ENCODE data around the gene KRTAP2-1. TPM values are rescaled to one million over a fixed set of nuclear protein-coding genes. Genes with fewer than 3 reads are reported as not detected.

Gene KRTAP2-1
- total RNA-seq, 1 donor from 2014 or later: not detected

DNA sequence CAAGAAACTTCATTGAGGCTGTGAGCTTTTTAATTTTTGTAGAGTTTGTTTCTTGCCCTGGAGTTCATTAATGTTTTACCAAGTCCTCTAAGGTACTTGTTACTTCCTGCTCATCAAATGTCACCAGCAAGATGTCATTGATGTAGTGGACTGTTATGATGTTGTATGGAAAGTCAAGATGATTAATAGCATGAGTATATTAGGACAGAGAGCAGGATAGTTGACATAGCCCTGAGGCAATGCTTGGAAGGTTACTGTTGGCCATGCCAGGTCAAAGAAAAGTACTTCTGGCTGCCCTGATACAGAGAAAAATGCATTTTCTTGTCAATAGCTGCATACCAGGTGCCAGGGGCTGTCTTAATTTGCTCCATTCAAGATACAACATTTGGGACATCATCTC, 26.8 kb downstream of the KRTAP2-1 start:
- ATAC-seq (ENCODE audit: low read depth) (no peak), DNase-seq (no peak)
- TF ChIP-seq, protein P1, sequence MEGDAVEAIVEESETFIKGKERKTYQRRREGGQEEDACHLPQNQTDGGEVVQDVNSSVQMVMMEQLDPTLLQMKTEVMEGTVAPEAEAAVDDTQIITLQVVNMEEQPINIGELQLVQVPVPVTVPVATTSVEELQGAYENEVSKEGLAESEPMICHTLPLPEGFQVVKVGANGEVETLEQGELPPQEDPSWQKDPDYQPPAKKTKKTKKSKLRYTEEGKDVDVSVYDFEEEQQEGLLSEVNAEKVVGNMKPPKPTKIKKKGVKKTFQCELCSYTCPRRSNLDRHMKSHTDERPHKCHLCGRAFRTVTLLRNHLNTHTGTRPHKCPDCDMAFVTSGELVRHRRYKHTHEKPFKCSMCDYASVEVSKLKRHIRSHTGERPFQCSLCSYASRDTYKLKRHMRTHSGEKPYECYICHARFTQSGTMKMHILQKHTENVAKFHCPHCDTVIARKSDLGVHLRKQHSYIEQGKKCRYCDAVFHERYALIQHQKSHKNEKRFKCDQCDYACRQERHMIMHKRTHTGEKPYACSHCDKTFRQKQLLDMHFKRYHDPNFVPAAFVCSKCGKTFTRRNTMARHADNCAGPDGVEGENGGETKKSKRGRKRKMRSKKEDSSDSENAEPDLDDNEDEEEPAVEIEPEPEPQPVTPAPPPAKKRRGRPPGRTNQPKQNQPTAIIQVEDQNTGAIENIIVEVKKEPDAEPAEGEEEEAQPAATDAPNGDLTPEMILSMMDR (IDR thresholded peaks at IDR 0.05): no peak
- ChIA-PET POLR2A (no interaction called here), CTCF (no interaction called here)
- H3K9me3 Mint-ChIP-seq: peaks cover 4% of the 10 kb centered on the region
- peaks cover 11% of the 10 kb centered on the region for H3K27me3 Mint-ChIP-seq
- no peaks in the 10 kb centered on the region for H3K36me3 Mint-ChIP-seq (ENCODE audit: low read depth)
- no peak overlapping the region for H3K4me3 Mint-ChIP-seq
- intact Hi-C loops (cut with micrococcal nuclease): no loop called here
- H3K27ac Mint-ChIP-seq: no peak overlapping the region
- H3K4me1 Mint-ChIP-seq: no peaks in the 10 kb centered on the region

DNA sequence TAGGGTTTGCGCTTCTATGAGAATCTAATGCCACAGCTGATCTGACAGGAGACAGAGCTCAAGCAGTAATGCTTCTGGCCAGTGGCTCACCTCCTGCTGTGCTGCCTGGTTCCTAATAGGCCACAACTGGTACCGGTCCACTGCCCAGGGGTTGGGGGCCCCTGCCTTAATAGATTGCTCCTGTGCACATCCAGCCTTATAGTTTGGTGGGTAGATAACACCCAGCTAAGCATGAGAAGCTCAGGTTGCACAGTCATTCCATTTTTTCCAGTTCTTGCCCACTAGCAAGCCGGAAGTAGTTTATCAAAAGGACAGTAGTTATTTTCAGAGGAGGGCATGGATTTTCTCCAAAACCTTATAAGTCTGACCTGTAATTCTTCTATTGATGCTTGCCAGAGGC, 27.7 kb downstream of the KRTAP2-1 start:
- Mint-ChIP-seq H3K9me3 (peaks cover 4% of the 10 kb centered on the region), H3K27me3 (peaks cover 9% of the 10 kb centered on the region), H3K27ac (no peak overlapping the region), H3K4me3 (no peak overlapping the region), H3K4me1 (no peaks in the 10 kb centered on the region), H3K36me3 (ENCODE audit: low read depth) (no peaks in the 10 kb centered on the region)
- DNase-seq: no peak
- ATAC-seq (ENCODE audit: low read depth): no peak
- CTCF ChIA-PET: no interaction called here
- TF ChIP-seq, protein P1 (IDR thresholded peaks at IDR 0.05): no peak
- POLR2A ChIA-PET: no interaction called here
- intact Hi-C loops (cut with micrococcal nuclease): no loop called here

DNA sequence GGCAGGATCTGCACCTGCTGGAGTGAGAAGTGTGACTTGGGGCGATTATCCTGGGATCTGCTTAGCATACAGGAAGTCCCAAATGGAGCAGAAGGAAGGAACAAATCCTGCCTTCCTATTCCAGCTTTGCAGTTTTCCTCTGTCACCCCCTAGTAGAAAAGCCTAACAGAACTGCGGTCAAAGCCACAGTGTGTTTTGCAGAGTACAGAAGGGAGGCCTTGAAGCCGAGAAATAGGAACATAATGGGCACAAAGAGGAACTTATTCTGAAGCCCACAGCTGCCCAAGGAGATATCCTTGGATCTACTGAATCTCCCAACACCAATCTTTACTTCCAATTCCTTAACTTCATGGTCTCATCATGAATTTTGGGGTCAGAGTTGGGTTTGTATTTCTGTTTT, 28.6 kb downstream of the KRTAP2-1 start:
- DNase-seq: no peak
- TF ChIP-seq, protein P1 (IDR thresholded peaks at IDR 0.05): no peak
- POLR2A ChIA-PET: no interaction called here

DNA sequence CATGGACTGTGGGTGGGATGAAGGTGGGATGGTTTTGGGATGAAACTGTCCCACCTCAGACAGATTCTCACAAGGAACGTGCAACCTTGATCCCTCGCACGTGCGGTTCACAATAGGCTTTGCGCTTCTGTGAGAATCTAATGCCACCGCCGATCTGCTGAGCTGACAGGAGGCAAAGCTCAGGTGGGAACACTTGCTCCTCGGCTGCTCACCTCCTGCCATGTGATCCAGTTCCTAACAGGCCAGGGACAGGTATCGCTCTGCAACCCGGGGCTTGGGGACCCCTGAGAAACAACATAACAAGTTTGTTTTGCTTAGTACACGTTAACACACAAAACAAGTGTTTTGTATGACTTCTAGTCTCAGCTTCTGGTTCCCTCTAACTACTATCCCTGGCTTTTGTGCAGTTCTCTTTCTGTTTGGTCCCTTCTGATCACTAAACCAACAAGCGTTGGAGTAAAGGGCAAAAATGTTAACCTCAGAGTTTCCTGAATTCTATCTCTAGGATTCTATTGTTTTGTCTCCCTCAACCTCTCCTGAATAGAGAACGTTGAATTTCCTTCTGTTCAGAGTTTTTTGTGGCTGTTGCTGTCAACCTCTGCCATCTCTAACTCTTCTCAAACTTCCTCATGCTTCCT, 30.4 kb downstream of the KRTAP2-1 start:
- CTCF ChIA-PET: no interaction called here
- no peak for DNase-seq
- ATAC-seq (ENCODE audit: low read depth): no peak
- Mint-ChIP-seq H3K4me1 (no peaks in the 10 kb centered on the region), H3K9me3 (peaks cover 4% of the 10 kb centered on the region), H3K4me3 (no peak overlapping the region), H3K36me3 (ENCODE audit: low read depth) (no peaks in the 10 kb centered on the region), H3K27ac (no peak overlapping the region), H3K27me3 (peaks cover 9% of the 10 kb centered on the region)
- intact Hi-C loops (cut with micrococcal nuclease): no loop called here
- TF ChIP-seq, protein P1 (IDR thresholded peaks at IDR 0.05): no peak
- POLR2A ChIA-PET: no interaction called here

More for the DNA sequence above, 28.6 kb downstream of the KRTAP2-1 start:
- H3K4me3 Mint-ChIP-seq: no peak overlapping the region
- no peak for ATAC-seq (ENCODE audit: low read depth)
- H3K36me3 Mint-ChIP-seq (ENCODE audit: low read depth): no peaks in the 10 kb centered on the region
- CTCF ChIA-PET: no interaction called here
- H3K4me1 Mint-ChIP-seq: no peaks in the 10 kb centered on the region
- no peak overlapping the region for H3K27ac Mint-ChIP-seq
- intact Hi-C loops (cut with micrococcal nuclease): no loop called here
- peaks cover 9% of the 10 kb centered on the region for H3K27me3 Mint-ChIP-seq
- peaks cover 4% of the 10 kb centered on the region for H3K9me3 Mint-ChIP-seq

DNA sequence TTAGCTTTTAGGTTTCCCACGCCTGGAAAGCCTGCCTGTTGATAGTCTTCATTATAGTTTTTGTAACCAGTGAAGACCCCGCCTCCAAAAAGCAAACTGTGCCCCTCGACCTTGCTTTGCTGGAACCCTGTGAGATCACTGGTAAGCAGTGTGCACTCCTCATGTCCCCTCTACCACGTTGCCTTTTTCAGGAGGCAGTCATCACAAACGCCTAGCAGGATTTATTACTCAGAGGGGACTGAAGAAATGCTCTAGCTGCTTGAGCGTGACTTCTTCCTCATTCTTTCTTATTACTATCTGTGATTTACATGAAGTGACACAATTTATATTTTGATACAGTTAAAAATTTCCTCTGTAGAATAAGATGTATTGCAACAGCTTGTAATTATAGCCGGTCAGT, 31.7 kb downstream of the KRTAP2-1 start:
- Mint-ChIP-seq H3K9me3 (no peaks in the 10 kb centered on the region), H3K4me1 (no peaks in the 10 kb centered on the region), H3K4me3 (no peak overlapping the region), H3K27me3 (peaks cover 3% of the 10 kb centered on the region), H3K36me3 (ENCODE audit: low read depth) (no peaks in the 10 kb centered on the region), H3K27ac (no peak overlapping the region)
- ChIA-PET CTCF (no interaction called here), POLR2A (no interaction called here)
- ATAC-seq (ENCODE audit: low read depth) (no peak), DNase-seq (no peak)
- intact Hi-C loops (cut with micrococcal nuclease): no loop called here
- TF ChIP-seq, protein P1 (IDR thresholded peaks at IDR 0.05): no peak

Measured in activated B cell treated with CpG ODN at 0.5 μM for 24 hours (primary cell).